Pancreas (tissue), 10 donors: Measurements from ENCODE around the gene SLC38A4. TPM values are rescaled to one million over a fixed set of nuclear protein-coding genes. Genes with fewer than 3 reads are reported as not detected.

Experiments used
- ATAC-seq, 4 donors: fragments of 200-7000 bp; cut with Tn5 transposase; one replicate each; pipeline versions ENCODE4 v1.8.0 to v1.9.1; 2020; ENCODE audit warnings: mild to moderate bottlenecking in 4 of 4, moderate library complexity in 4 of 4
- DNase-seq, 6 donors: peaks; one replicate each; pipeline ENCODE4 v3.0.0-alpha.2; 2020
- FAIRE-seq: peaks from 2 replicates; lab custom pipeline; 2012; peaks lifted over from hg19 to GRCh38; lab: Jason Lieb, UNC
- H3K27ac ChIP-seq, 4 donors: fragments of 200-600 bp; sonication (generic); 1 replicate in 3 of 4; 2 replicates in 1 of 4; pipeline versions ENCODE4 v1.5.0 to v1.8.0; 2020
- H3K27me3 ChIP-seq, 4 donors: fragments of 200-600 bp; one replicate each; pipeline ENCODE4 v1.8.0; 2021
- H3K36me3 ChIP-seq, 3 donors: fragments of 200-600 bp; sonication (generic) in 1 of 3; one replicate each; pipeline versions ENCODE4 v1.5.0 to v1.8.0; 2020 to 2021
- H3K4me1 ChIP-seq, 3 donors: fragments of 200-600 bp; one replicate each; pipeline ENCODE4 v1.8.0; 2021
- H3K4me3 ChIP-seq, 4 donors: fragments of 200-600 bp; sonication (generic) in 2 of 4; one replicate each; pipeline versions ENCODE4 v1.5.0 to v1.8.0; 2020 to 2021
- H3K9me3 ChIP-seq, 4 donors: fragments of 200-600 bp; one replicate each; pipeline ENCODE4 v1.8.0; 2021
- WGBS, 2 donors: extraction: QIAGEN DNeasy Blood & Tissue Kit; methylation state at CpG; one replicate each; pipeline ENCODE4 v1.1.7; 2013; 5-methylcytosine and 5-hydroxymethylcytosine counted together
- intact Hi-C, 3 donors: fragments of 100-400 bp; cut with DNase I; formaldehyde crosslinking; loops; one replicate each; pipeline versions ENCODE4 v1.11.1 to v1.14.2; 2022
- polyA plus RNA-seq, 2 donors: library from polyadenylated mRNA; stranded (reverse); fragments of 200-250 nt; gene quantifications; one replicate each; pipeline ENCODE4 v1.2.3, GENCODE V29; 2013
- total RNA-seq, 6 donors: library from RNA; stranded (reverse); fragmentation: NEBNext Ultra II Directional in 4 of 6; extraction: Animal tissue kit (Norgen Biotek cat#: 25700) in 4 of 6; gene quantifications; one replicate each; pipeline versions ENCODE4 v1.2.1 to v1.2.4, GENCODE V29; 2021 to 2023
- TF ChIP-seq, protein P1 (sequence below), 4 donors: fragments of 200-600 bp; sonication (generic) in 3 of 4; IDR thresholded peaks; one replicate each; pipeline versions ENCODE4 v1.5.0 to v1.8.0; 2021; ENCODE audit warnings: antibody characterized with exemption in 4 of 4
- donor health status: healthy with polysubstance abuse.
- donor health status: DM: no; HTN: no; CAD: no; lungs with moderate emphysema.
- donor health status: DM: no; HTN: no; CAD: no.
- donor health status: control.
- donor health status: control.
- donor health status: Bipolar disorder and iron deficiency.
- donor health status: DM: yes; HTN: yes; CAD: no.
- donor health status: DM: no; HTN: no; CAD: no.
- donor health status: DM: no; HTN: no; CAD: no.
- donor health status: DM: yes; HTN: yes; CAD: no.

SLC38A4 gene
- total RNA-seq, result 1 to 10 TPM; 2.1 to 8.8 (median 5.2) TPM
- 10 to 100 TPM in 1 of 2 donors, 1 to 10 TPM in 1; 6.7 to 15.9 TPM for polyA plus RNA-seq

DNA sequence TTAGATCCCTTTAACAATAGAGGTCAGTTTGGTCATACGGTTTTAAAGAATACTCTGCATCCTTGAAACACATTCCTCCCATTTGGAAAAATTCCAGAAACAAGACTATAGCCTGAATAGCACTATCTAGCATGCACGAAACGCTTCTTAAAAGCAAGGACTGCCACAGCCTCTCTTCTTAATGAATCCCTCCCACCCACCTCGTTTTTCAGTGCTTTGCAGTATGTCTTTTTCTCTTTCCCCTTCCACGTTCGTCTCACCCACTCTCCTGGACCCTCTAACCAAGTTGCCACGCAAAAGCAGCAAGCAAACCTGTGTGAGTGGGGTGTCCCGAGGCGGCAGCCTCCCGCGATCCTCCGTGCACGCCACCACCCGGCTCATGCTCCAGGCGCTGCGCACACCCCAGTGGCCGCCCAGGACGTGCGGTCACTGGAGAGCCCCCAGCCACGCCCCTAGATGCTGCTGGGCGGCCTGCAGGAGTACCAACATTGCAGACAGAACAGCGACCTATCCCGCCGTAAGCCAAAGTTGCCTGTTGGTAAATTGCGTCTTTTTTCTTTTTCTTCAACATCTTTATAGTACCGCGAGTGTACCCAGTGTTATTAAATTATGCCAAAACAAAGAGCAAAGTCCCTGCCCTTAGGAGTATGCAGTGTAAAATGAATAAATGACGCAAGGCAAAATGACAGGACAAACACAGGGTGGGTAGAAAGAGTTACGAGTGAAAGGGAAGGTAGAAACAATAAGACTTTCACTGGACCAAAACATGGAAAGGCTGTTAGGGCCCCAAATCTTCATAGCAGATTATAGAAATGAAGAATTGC lies at the start of gene SLC38A4:
Gene SLC38A4, minus strand, starts transcription at position 407 of the 824 bp plus-strand sequence. CDS start 32,926 bp downstream, outside the sequence.
- Histone ChIP-seq H3K9me3 (no peaks in the 10 kb centered on the region), H3K4me1 (no peaks in the 10 kb centered on the region), H3K27me3 (peaks cover 0 to 4% (median 2%) of the 10 kb centered on the region in 4 donors), H3K4me3 (peak within 1 kb of the TSS in 2 of 4 donors; percentile 7 to 29), H3K36me3 (no peaks in the 10 kb centered on the region), H3K27ac (no peak within 1 kb of the TSS)
- FAIRE-seq (no peak), ATAC-seq (peak; percentile 60 to 98 (median 91)), DNase-seq (peak; percentile 18 to 69 (median 36))
- intact Hi-C loops, result no loop called here
- TF ChIP-seq, protein P1, sequence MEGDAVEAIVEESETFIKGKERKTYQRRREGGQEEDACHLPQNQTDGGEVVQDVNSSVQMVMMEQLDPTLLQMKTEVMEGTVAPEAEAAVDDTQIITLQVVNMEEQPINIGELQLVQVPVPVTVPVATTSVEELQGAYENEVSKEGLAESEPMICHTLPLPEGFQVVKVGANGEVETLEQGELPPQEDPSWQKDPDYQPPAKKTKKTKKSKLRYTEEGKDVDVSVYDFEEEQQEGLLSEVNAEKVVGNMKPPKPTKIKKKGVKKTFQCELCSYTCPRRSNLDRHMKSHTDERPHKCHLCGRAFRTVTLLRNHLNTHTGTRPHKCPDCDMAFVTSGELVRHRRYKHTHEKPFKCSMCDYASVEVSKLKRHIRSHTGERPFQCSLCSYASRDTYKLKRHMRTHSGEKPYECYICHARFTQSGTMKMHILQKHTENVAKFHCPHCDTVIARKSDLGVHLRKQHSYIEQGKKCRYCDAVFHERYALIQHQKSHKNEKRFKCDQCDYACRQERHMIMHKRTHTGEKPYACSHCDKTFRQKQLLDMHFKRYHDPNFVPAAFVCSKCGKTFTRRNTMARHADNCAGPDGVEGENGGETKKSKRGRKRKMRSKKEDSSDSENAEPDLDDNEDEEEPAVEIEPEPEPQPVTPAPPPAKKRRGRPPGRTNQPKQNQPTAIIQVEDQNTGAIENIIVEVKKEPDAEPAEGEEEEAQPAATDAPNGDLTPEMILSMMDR (IDR thresholded peaks at IDR 0.05), result no peak
- WGBS, 2 donors, result 21 to 27% methylated on average over 29 of the region's 29 CpGs

GRCh38 chr12:46875095-46875494 lies 49.3 kb upstream of the SLC38A4 start:
- ATAC-seq (no peak), FAIRE-seq (no peak), DNase-seq (no peak)
- Histone ChIP-seq H3K4me3 (no peak overlapping the region), H3K36me3 (no peaks in the 10 kb centered on the region), H3K4me1 (no peaks in the 10 kb centered on the region), H3K9me3 (no peaks in the 10 kb centered on the region), H3K27ac (no peak overlapping the region), H3K27me3 (no peaks in the 10 kb centered on the region)
- intact Hi-C loops, result no loop called here
- WGBS, 2 donors, result 73 to 81% methylated on average over 1 of the region's 1 CpG
- TF ChIP-seq, protein P1 (IDR thresholded peaks at IDR 0.05), result no peak

- no peaks in the 10 kb centered on the region for H3K36me3 ChIP-seq
- WGBS, 2 donors, result 70 to 72% methylated on average over 3 of the region's 3 CpGs
- intact Hi-C loops, result no loop called here
- no peaks in the 10 kb centered on the region for H3K27me3 ChIP-seq
- ATAC-seq (no peak), FAIRE-seq (no peak), DNase-seq (no peak)
- H3K9me3 ChIP-seq, result no peaks in the 10 kb centered on the region
- H3K4me1 ChIP-seq, result no peaks in the 10 kb centered on the region
- no peak overlapping the region for H3K4me3 ChIP-seq
- no peak overlapping the region for H3K27ac ChIP-seq
- TF ChIP-seq, protein P1 (IDR thresholded peaks at IDR 0.05), result no peak
These were observed 48.8 kb upstream of the SLC38A4 start for GRCh38 chr12:46874642-46875041.

GRCh38 chr12:46872135-46872534 lies 46.3 kb upstream of the SLC38A4 start:
- no peak overlapping the region for H3K27ac ChIP-seq
- intact Hi-C loops, result no loop called here
- no peaks in the 10 kb centered on the region for H3K36me3 ChIP-seq
- no peaks in the 10 kb centered on the region for H3K9me3 ChIP-seq
- ATAC-seq (no peak), FAIRE-seq (no peak), DNase-seq (no peak)
- no peak overlapping the region for H3K4me3 ChIP-seq
- WGBS, 2 donors, result 95% methylated on average over 4 of the region's 4 CpGs
- no peaks in the 10 kb centered on the region for H3K27me3 ChIP-seq
- TF ChIP-seq, protein P1 (IDR thresholded peaks at IDR 0.05), result no peak
- H3K4me1 ChIP-seq, result no peaks in the 10 kb centered on the region

DNA sequence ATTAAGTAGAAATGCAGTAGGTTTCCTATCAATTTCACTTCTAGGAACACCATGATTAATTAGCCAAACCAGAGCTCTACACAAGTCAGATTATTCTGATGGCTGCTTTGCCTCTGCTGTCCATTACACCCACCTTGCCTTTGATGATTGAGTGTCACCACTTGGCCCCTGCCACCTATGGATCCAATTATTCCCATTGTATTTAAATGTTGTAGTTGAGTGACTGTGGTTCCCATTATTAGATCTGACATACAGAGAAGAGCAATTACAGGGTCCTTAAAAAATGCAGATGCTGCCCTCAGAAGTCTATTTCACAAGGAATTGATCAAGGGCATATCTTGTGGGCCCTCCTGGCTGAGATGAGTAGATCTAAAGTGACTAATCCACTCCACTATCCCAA lies 39.5 kb upstream of the SLC38A4 start:
- H3K9me3 ChIP-seq, result no peaks in the 10 kb centered on the region
- H3K27me3 ChIP-seq, result no peaks in the 10 kb centered on the region
- no peak overlapping the region for H3K27ac ChIP-seq
- no peaks in the 10 kb centered on the region for H3K36me3 ChIP-seq
- DNase-seq (no peak), FAIRE-seq (no peak), ATAC-seq (no peak)
- intact Hi-C loops, result no loop called here
- TF ChIP-seq, protein P1 (IDR thresholded peaks at IDR 0.05), result no peak
- H3K4me3 ChIP-seq, result no peak overlapping the region
- H3K4me1 ChIP-seq, result no peaks in the 10 kb centered on the region
